B cell (primary cell): ENCODE results near the gene MOSPD3. TPM values are rescaled to one million over a fixed set of nuclear protein-coding genes. Genes with fewer than 3 reads are reported as not detected.

Experiments
- ATAC-seq: fragments of 200-7000 bp; cut with Tn5 transposase; one replicate; pipeline ENCODE4 v1.10.0; 2021; ENCODE audit warnings: low read depth, mild to moderate bottlenecking, moderate number of reproducible peaks, moderate library complexity
- CTCF ChIA-PET: fragments of 350-600 bp; sonication (Branson Sonifier 250); formaldehyde crosslinking; loops from one replicate; lab custom pipeline; 2021; ENCODE audit warnings: antibody characterized with exemption, inconsistent platforms; lab: Charles Lee
- POLR2A ChIA-PET: fragments of 350-600 bp; sonication (Branson Sonifier 250); formaldehyde crosslinking; loops from one replicate; lab custom pipeline; 2021; ENCODE audit warnings: antibody characterized with exemption; lab: Charles Lee
- DNase-seq: peaks from one replicate; pipeline ENCODE4 v3.0.0; 2013
- H2AFZ ChIP-seq: 2 replicates; pipeline ENCODE4 v1.6.1; 2012; ENCODE audit warnings: mild to moderate bottlenecking, low read depth, low read length; ENCODE audit not compliant: insufficient read depth, poor library complexity, severe bottlenecking
- H3K27ac ChIP-seq, 2 donors: 1 replicate in 1 of 2; 2 replicates in 1 of 2; pipeline ENCODE4 v1.5.1; 2012 to 2013; ENCODE audit warnings: low read length in 2 of 2, mild to moderate bottlenecking in 2 of 2, moderate library complexity in 1 of 2
- H3K27me3 ChIP-seq, 4 experiments: fragments of 200-600 bp in 1 of 4; sonication (generic) in 1 of 4; replicated peaks in 1 of 4; 1 replicate in 2 of 4; 2 replicates in 2 of 4; pipeline versions ENCODE4 v1.6.1 to v1.7.0; 2013 to 2016; ENCODE audit warnings: low read length in 3 of 4, mild to moderate bottlenecking in 2 of 4, mixed read lengths in 1 of 4, moderate library complexity in 1 of 4; ENCODE audit not compliant: insufficient read depth in 4 of 4, control insufficient read depth in 3 of 4; ENCODE audit errors: control extremely low read depth in 1 of 4
- H3K36me3 ChIP-seq, 2 experiments: replicated peaks in 1 of 2; 1 replicate in 1 of 2; 2 replicates in 1 of 2; pipeline versions ENCODE4 v1.6.1 to v1.7.1; 2013; ENCODE audit warnings: low read length in 1 of 2; ENCODE audit not compliant: insufficient read depth in 2 of 2, control insufficient read depth in 1 of 2; ENCODE audit errors: control extremely low read depth in 1 of 2, extremely low read depth in 1 of 2
- H3K4me1 ChIP-seq, 2 donors: fragments of 200-600 bp in 1 of 2; sonication (generic) in 1 of 2; 1 replicate in 1 of 2; 2 replicates in 1 of 2; pipeline versions ENCODE4 v1.5.1 to v1.6.1; 2013 to 2017; ENCODE audit warnings: low read length in 2 of 2; ENCODE audit not compliant: control insufficient read depth in 2 of 2, insufficient read depth in 2 of 2
- H3K4me2 ChIP-seq: replicated peaks from 2 replicates; pipeline ENCODE3; 2012; ENCODE audit warnings: mild to moderate bottlenecking, low read depth, low read length; ENCODE audit not compliant: poor library complexity, severe bottlenecking
- H3K4me3 ChIP-seq, 5 experiments: fragments of 200-600 bp in 1 of 5; sonication (generic) in 1 of 5; 1 replicate in 3 of 5; 2 replicates in 2 of 5; pipeline versions ENCODE4 v1.5.1 to v1.7.0; 2011 to 2016; ENCODE audit warnings: low read length in 4 of 5, mild to moderate bottlenecking in 4 of 5, low read depth in 2 of 5, control low read depth in 1 of 5, moderate library complexity in 1 of 5; ENCODE audit not compliant: insufficient read depth in 1 of 5; ENCODE audit errors: control extremely low read depth in 1 of 5, extremely low read depth in 1 of 5
- H3K79me2 ChIP-seq: fragments of 200-600 bp; sonication (generic); one replicate; pipeline ENCODE4 v1.6.0; 2016; ENCODE audit warnings: low read length; ENCODE audit not compliant: control insufficient read depth, insufficient read depth
- H3K9ac ChIP-seq: fragments of 200-600 bp; sonication (generic); 2 replicates; pipeline ENCODE4 v1.6.1; 2017; ENCODE audit warnings: mild to moderate bottlenecking, low read length, moderate library complexity
- H3K9me3 ChIP-seq, 3 donors: one replicate each; pipeline versions ENCODE4 v1.6.1 to v1.7.1; 2013; ENCODE audit warnings: low read length in 2 of 3; ENCODE audit not compliant: control insufficient read depth in 2 of 3, insufficient read depth in 1 of 3; ENCODE audit errors: control extremely low read depth in 1 of 3
- H4K20me1 ChIP-seq: 2 replicates; pipeline ENCODE4 v1.6.0; 2012; ENCODE audit warnings: mild to moderate bottlenecking, low read length; ENCODE audit not compliant: insufficient read depth, control insufficient read depth, poor library complexity, severe bottlenecking
- H3K27ac Mint-ChIP-seq: one replicate; pipeline ENCODE4 v1.8.0; 2021; ENCODE audit warnings: mixed read lengths
- H3K27me3 Mint-ChIP-seq: one replicate; pipeline ENCODE4 v1.8.0; 2021; ENCODE audit warnings: mixed read lengths
- H3K4me1 Mint-ChIP-seq: one replicate; pipeline ENCODE4 v1.8.0; 2021; ENCODE audit warnings: mixed read lengths
- H3K4me3 Mint-ChIP-seq: one replicate; pipeline ENCODE4 v1.8.0; 2021; ENCODE audit warnings: mixed read lengths
- H3K9me3 Mint-ChIP-seq: one replicate; pipeline ENCODE4 v1.8.0; 2022; ENCODE audit warnings: mixed read lengths; ENCODE audit not compliant: insufficient read depth
- EZH2 ChIP-seq: IDR thresholded peaks from 2 replicates; pipeline ENCODE4 v1.6.1; 2012; ENCODE audit warnings: borderline replicate concordance, low read depth, mild to moderate bottlenecking, moderate library complexity, low read length; ENCODE audit not compliant: insufficient read depth, poor library complexity, severe bottlenecking
- WGBS: methylation state at CpG from one replicate; pipeline ENCODE4 v1.1.5; 2013; ENCODE audit warnings: missing lambda C conversion rate; ENCODE audit not compliant: insufficient coverage; 5-methylcytosine and 5-hydroxymethylcytosine counted together
- intact Hi-C: fragments of 100-400 bp; cut with micrococcal nuclease; formaldehyde crosslinking; loops from one replicate; pipeline ENCODE4 v1.10.0; 2022
- polyA plus RNA-seq: library from polyadenylated mRNA; depleted of rRNA; stranded (reverse); fragments of >200 nt; gene quantifications from 2 replicates; pipeline ENCODE4 v1.2.3, GENCODE V29; 2012
- total RNA-seq, 2 donors: library from RNA; stranded (reverse); fragments of 120-200 nt in 1 of 2; gene quantifications; 1 replicate in 1 of 2; 2 replicates in 1 of 2; pipeline versions ENCODE4 v1.2.3 to v1.2.4, GENCODE V29; 2013 to 2022
- TF ChIP-seq, protein P1 (sequence below): fragments of 200-600 bp; IDR thresholded peaks from one replicate; pipeline ENCODE4 v1.8.0; 2022; ENCODE audit warnings: antibody characterized with exemption, mild to moderate bottlenecking

Gene MOSPD3
- total and polyA plus RNA-seq, 2 donors (not counting 1 experiment from before 2014, with no cell fraction given) = 18.8 to 19.2 TPM

DNA sequence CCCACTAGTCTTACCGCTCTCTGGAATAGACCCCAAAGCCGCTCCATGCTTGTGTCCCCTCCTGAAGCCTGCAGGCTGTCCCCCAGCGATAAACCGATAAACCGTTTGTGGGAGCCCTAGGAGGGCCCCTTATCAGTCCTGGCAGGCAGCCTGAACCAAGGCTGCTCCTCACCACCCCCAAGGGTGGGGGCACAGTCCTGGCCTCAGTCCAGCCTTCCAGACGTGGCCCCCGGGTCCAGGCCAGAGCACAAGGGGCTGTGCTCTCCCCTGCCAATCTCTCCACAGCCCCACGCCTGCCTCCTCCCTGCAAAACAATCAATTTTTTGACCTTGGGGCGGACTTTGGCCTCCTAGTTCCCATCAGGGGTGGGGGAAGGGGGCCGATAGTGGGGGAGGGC, 29.1 kb downstream of the MOSPD3 start, which contains the start of gene TFR2:
TFR2 (minus strand) TSS at position 90 of the 397 bp plus-strand sequence; CDS start at position 47, 43 bp downstream.
- no peaks in the 10 kb centered on the region for H3K36me3 ChIP-seq
- DNase-seq = no peak
- Mint-ChIP-seq H3K4me1 (peaks cover 8% of the 10 kb centered on the region), H3K27me3 (peaks cover 10% of the 10 kb centered on the region), H3K27ac (no peak within 1 kb of the TSS), H3K9me3 (no peaks in the 10 kb centered on the region), H3K4me3 (no peak within 1 kb of the TSS)
- ATAC-seq = no peak
- peaks cover 0 to 15% (median 2%) of the 10 kb centered on the region in 4 experiments for H3K27me3 ChIP-seq
- H3K4me1 ChIP-seq = peaks cover 4 to 10% of the 10 kb centered on the region in 2 donors
- peak within 1 kb of the TSS in 1 of 5 experiments; percentile 29 for H3K4me3 ChIP-seq
- peaks cover 0 to 9% (median 0%) of the 10 kb centered on the region in 3 donors for H3K9me3 ChIP-seq
- H3K9ac ChIP-seq = no peak within 1 kb of the TSS
- no peaks in the 10 kb centered on the region for H4K20me1 ChIP-seq
- H3K27ac ChIP-seq = no peak within 1 kb of the TSS
- WGBS = 38% methylated on average over 9 of the region's 10 CpGs
- CTCF ChIA-PET = interaction anchor here (1.0 to 1.3 kb wide), 2 partner anchors 9 to 29 kb away, joined by 3 to 5 read pairs; partner anchors contain the start of gene MOSPD3
- POLR2A ChIA-PET = no interaction called here
- no peaks in the 10 kb centered on the region for H3K79me2 ChIP-seq
- TF ChIP-seq EZH2 = no peak
- TF ChIP-seq, protein P1, sequence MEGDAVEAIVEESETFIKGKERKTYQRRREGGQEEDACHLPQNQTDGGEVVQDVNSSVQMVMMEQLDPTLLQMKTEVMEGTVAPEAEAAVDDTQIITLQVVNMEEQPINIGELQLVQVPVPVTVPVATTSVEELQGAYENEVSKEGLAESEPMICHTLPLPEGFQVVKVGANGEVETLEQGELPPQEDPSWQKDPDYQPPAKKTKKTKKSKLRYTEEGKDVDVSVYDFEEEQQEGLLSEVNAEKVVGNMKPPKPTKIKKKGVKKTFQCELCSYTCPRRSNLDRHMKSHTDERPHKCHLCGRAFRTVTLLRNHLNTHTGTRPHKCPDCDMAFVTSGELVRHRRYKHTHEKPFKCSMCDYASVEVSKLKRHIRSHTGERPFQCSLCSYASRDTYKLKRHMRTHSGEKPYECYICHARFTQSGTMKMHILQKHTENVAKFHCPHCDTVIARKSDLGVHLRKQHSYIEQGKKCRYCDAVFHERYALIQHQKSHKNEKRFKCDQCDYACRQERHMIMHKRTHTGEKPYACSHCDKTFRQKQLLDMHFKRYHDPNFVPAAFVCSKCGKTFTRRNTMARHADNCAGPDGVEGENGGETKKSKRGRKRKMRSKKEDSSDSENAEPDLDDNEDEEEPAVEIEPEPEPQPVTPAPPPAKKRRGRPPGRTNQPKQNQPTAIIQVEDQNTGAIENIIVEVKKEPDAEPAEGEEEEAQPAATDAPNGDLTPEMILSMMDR = no peak
- intact Hi-C loops = no loop called here
- H2AFZ ChIP-seq = no peak within 1 kb of the TSS
- H3K4me2 ChIP-seq = peak within 1 kb of the TSS; percentile 57

GRCh38 chr7:100641860-100642533, 29.7 kb downstream of the MOSPD3 start:
- Histone ChIP-seq H3K79me2 (no peaks in the 10 kb centered on the region), H3K27ac (no peak overlapping the region), H3K36me3 (no peaks in the 10 kb centered on the region), H3K27me3 (peaks cover 0 to 16% (median 2%) of the 10 kb centered on the region in 4 experiments), H3K4me3 (peak overlapping the region in 1 of 5 experiments; percentile 29), H2AFZ (no peak overlapping the region), H3K4me2 (peak overlapping the region; percentile 57), H3K9me3 (peaks cover 0 to 9% (median 0%) of the 10 kb centered on the region in 3 donors), H3K9ac (no peak overlapping the region), H3K4me1 (peaks cover 4 to 10% of the 10 kb centered on the region in 2 donors), H4K20me1 (no peaks in the 10 kb centered on the region)
- no peak for ATAC-seq
- Mint-ChIP-seq H3K4me1 (peaks cover 8% of the 10 kb centered on the region), H3K4me3 (no peak overlapping the region), H3K27me3 (peaks cover 10% of the 10 kb centered on the region), H3K9me3 (no peaks in the 10 kb centered on the region), H3K27ac (no peak overlapping the region)
- ChIA-PET CTCF (interaction anchor here (1.0 to 1.3 kb wide), 2 partner anchors 9 to 29 kb away, joined by 3 to 5 read pairs; partner anchors contain the start of gene MOSPD3), POLR2A (no interaction called here)
- TF ChIP-seq, protein P1 = no peak
- TF ChIP-seq EZH2 = no peak
- DNase-seq = no peak
- 88% methylated on average over 8 of the region's 10 CpGs for WGBS
- intact Hi-C loops = no loop called here
